Adipocyte (in vitro differentiated cells): ENCODE results near the gene DCXR.

Experiments
- DNase-seq: peaks from one replicate; pipeline ENCODE4 v3.0.0-alpha.2; 2015; ENCODE audit warnings: low read depth
- H3K27me3 ChIP-seq: replicated peaks from 2 replicates; pipeline ENCODE4 v1.7.0; 2013; ENCODE audit warnings: mild to moderate bottlenecking, low read length, moderate library complexity; ENCODE audit not compliant: control insufficient read depth, insufficient read depth
- H3K36me3 ChIP-seq: 2 replicates; pipeline ENCODE4 v1.7.0; 2013; ENCODE audit warnings: low read length, mild to moderate bottlenecking, moderate library complexity; ENCODE audit not compliant: control insufficient read depth, insufficient read depth, severe bottlenecking
- H3K4me1 ChIP-seq: 2 replicates; pipeline ENCODE4 v1.7.0; 2013; ENCODE audit warnings: mild to moderate bottlenecking, low read length, moderate library complexity; ENCODE audit not compliant: control insufficient read depth, insufficient read depth
- H3K4me3 ChIP-seq: 2 replicates; pipeline ENCODE4 v1.7.0; 2013; ENCODE audit warnings: mild to moderate bottlenecking, low read length, moderate library complexity
- H3K9ac ChIP-seq: 2 replicates; pipeline ENCODE4 v1.7.0; 2013; ENCODE audit warnings: mild to moderate bottlenecking, low read length, moderate library complexity
- H3K9me3 ChIP-seq: 2 replicates; pipeline ENCODE4 v1.7.0; 2013; ENCODE audit warnings: mild to moderate bottlenecking, low read length, moderate library complexity; ENCODE audit not compliant: control insufficient read depth

The DCXR gene

GRCh38 chr17:82065193-82065637 lies 27.7 kb upstream of the DCXR start:
- peak overlapping the region; percentile 96 for H3K9ac ChIP-seq
- no peaks in the 10 kb centered on the region for H3K9me3 ChIP-seq
- H3K27me3 ChIP-seq = no peaks in the 10 kb centered on the region
- peak; percentile 69 for DNase-seq
- peak overlapping the region; percentile 89 for H3K4me3 ChIP-seq
- H3K4me1 ChIP-seq = peaks cover 22% of the 10 kb centered on the region
- H3K36me3 ChIP-seq = peaks cover 32% of the 10 kb centered on the region

- H3K9me3 ChIP-seq = no peaks in the 10 kb centered on the region
- peak overlapping the region; percentile 89 for H3K4me3 ChIP-seq
- H3K9ac ChIP-seq = peak overlapping the region; percentile 96
- H3K27me3 ChIP-seq = no peaks in the 10 kb centered on the region
- H3K4me1 ChIP-seq = peaks cover 22% of the 10 kb centered on the region
- peak; percentile 4 for DNase-seq
- H3K36me3 ChIP-seq = peaks cover 38% of the 10 kb centered on the region
These were observed 27.1 kb upstream of the DCXR start for GRCh38 chr17:82064433-82065192.

GRCh38 chr17:82063424-82064415 lies 26.2 kb upstream of the DCXR start:
- H3K36me3 ChIP-seq = peaks cover 46% of the 10 kb centered on the region
- H3K4me1 ChIP-seq = peaks cover 22% of the 10 kb centered on the region
- peak overlapping the region; percentile 96 for H3K9ac ChIP-seq
- H3K9me3 ChIP-seq = no peaks in the 10 kb centered on the region
- peak overlapping the region; percentile 89 for H3K4me3 ChIP-seq
- DNase-seq = no peak
- no peaks in the 10 kb centered on the region for H3K27me3 ChIP-seq

GRCh38 chr17:82062984-82063368 lies 25.5 kb upstream of the DCXR start:
- Histone ChIP-seq H3K4me1 (peaks cover 22% of the 10 kb centered on the region), H3K9me3 (no peaks in the 10 kb centered on the region), H3K36me3 (peaks cover 54% of the 10 kb centered on the region), H3K4me3 (no peak overlapping the region), H3K9ac (no peak overlapping the region), H3K27me3 (no peaks in the 10 kb centered on the region)
- DNase-seq = no peak

- H3K4me3 ChIP-seq = no peak overlapping the region
- H3K4me1 ChIP-seq = peaks cover 22% of the 10 kb centered on the region
- peaks cover 60% of the 10 kb centered on the region for H3K36me3 ChIP-seq
- no peak overlapping the region for H3K9ac ChIP-seq
- no peaks in the 10 kb centered on the region for H3K27me3 ChIP-seq
- no peaks in the 10 kb centered on the region for H3K9me3 ChIP-seq
- no peak for DNase-seq
These were observed 24.8 kb upstream of the DCXR start for GRCh38 chr17:82062076-82062983.

GRCh38 chr17:82061047-82061925 lies 23.8 kb upstream of the DCXR start:
- DNase-seq = no peak
- Histone ChIP-seq H3K9me3 (no peaks in the 10 kb centered on the region), H3K9ac (no peak overlapping the region), H3K27me3 (no peaks in the 10 kb centered on the region), H3K4me1 (peaks cover 20% of the 10 kb centered on the region), H3K4me3 (no peak overlapping the region), H3K36me3 (peaks cover 70% of the 10 kb centered on the region)

- peaks cover 77% of the 10 kb centered on the region for H3K36me3 ChIP-seq
- H3K4me1 ChIP-seq = peaks cover 14% of the 10 kb centered on the region
- H3K9me3 ChIP-seq = no peaks in the 10 kb centered on the region
- H3K4me3 ChIP-seq = no peak overlapping the region
- DNase-seq = no peak
- no peak overlapping the region for H3K9ac ChIP-seq
- H3K27me3 ChIP-seq = no peaks in the 10 kb centered on the region
These were observed 23.1 kb upstream of the DCXR start for GRCh38 chr17:82060614-82061013.

GRCh38 chr17:82060001-82060380 lies 22.5 kb upstream of the DCXR start:
- no peak for DNase-seq
- H3K4me1 ChIP-seq = peaks cover 14% of the 10 kb centered on the region
- H3K36me3 ChIP-seq = peaks cover 81% of the 10 kb centered on the region
- H3K9ac ChIP-seq = no peak overlapping the region
- no peak overlapping the region for H3K4me3 ChIP-seq
- H3K9me3 ChIP-seq = no peaks in the 10 kb centered on the region
- H3K27me3 ChIP-seq = no peaks in the 10 kb centered on the region

GRCh38 chr17:82059272-82060000 lies 21.9 kb upstream of the DCXR start:
- H3K9ac ChIP-seq = no peak overlapping the region
- DNase-seq = no peak
- peaks cover 87% of the 10 kb centered on the region for H3K36me3 ChIP-seq
- peaks cover 10% of the 10 kb centered on the region for H3K4me1 ChIP-seq
- H3K4me3 ChIP-seq = no peak overlapping the region
- H3K27me3 ChIP-seq = no peaks in the 10 kb centered on the region
- no peaks in the 10 kb centered on the region for H3K9me3 ChIP-seq
